Adrenal gland (tissue), 12 donors: ENCODE data around the gene DDX56. TPM values are rescaled to one million over a fixed set of nuclear protein-coding genes. Genes with fewer than 3 reads are reported as not detected.

Source experiments
- DNase-seq, 7 donors: peaks; one replicate each; pipeline ENCODE4 v3.0.0-alpha.2; 2019 to 2020
- H3K27ac ChIP-seq, 5 donors: fragments of 200-600 bp; sonication (generic) in 4 of 5; 1 replicate in 3 of 5; 2 replicates in 2 of 5; pipeline versions ENCODE4 v1.5.1 to v1.8.0; 2016 to 2020; ENCODE audit warnings: mild to moderate bottlenecking in 1 of 5
- H3K27me3 ChIP-seq: fragments of 200-600 bp; 2 replicates; pipeline ENCODE4 v1.8.0; 2021
- H3K36me3 ChIP-seq, 2 donors: fragments of 200-600 bp; replicated peaks in 1 of 2; 1 replicate in 1 of 2; 2 replicates in 1 of 2; pipeline versions ENCODE4 v1.5.1 to v1.8.0; 2018 to 2022
- H3K4me1 ChIP-seq, 2 donors: fragments of 200-600 bp; replicated peaks in 1 of 2; 1 replicate in 1 of 2; 2 replicates in 1 of 2; pipeline versions ENCODE4 v1.5.1 to v1.8.0; 2018 to 2021
- H3K4me3 ChIP-seq, 4 donors: fragments of 200-600 bp; sonication (generic) in 3 of 4; one replicate each; pipeline ENCODE4 v1.5.1; 2016 to 2018
- H3K9me3 ChIP-seq, 3 donors: fragments of 200-600 bp; sonication (generic) in 1 of 3; replicated peaks in 1 of 3; 1 replicate in 2 of 3; 2 replicates in 1 of 3; pipeline versions ENCODE4 v1.5.1 to v1.8.0; 2016 to 2021
- POLR2A ChIP-seq, 2 donors: fragments of 450-650 bp; IDR thresholded peaks; one replicate each; pipeline ENCODE4 v1.6.1; 2017; ENCODE audit warnings: antibody characterized with exemption in 2 of 2, mild to moderate bottlenecking in 2 of 2, moderate library complexity in 1 of 2
- WGBS, 4 donors: extraction: QIAGEN DNeasy Blood & Tissue Kit in 2 of 4; methylation state at CpG; one replicate each; pipeline versions ENCODE4 v1.1.5 to v1.1.7; 2013 to 2017; 5-methylcytosine and 5-hydroxymethylcytosine counted together
- intact Hi-C, 2 donors: fragments of 100-400 bp; cut with DNase I; formaldehyde crosslinking; loops; one replicate each; pipeline versions ENCODE4 v1.14.1 to v1.15.0; 2022 to 2023
- polyA plus RNA-seq, 3 donors: library from polyadenylated mRNA; stranded (reverse); fragments of 200-250 nt in 2 of 3; fragments of 350-450 nt in 1 of 3; fragmentation: Illumina TruSeq in 1 of 3; extraction: RNeasy Lipid Tissue Mini Kit (QIAGEN cat#74804) in 1 of 3; gene quantifications; one replicate each; pipeline ENCODE4 v1.2.3, GENCODE V29; 2013 to 2014
- total RNA-seq, 9 donors: library from RNA; depleted of rRNA in 4 of 9; stranded (reverse); fragments of >200 nt in 4 of 9; fragments of 120-200 nt in 1 of 9; fragmentation: NEBNext Ultra II Directional in 1 of 9; extraction: Animal tissue kit (Norgen Biotek cat#: 25700) in 1 of 9; gene quantifications; one replicate each; pipeline versions ENCODE4 v1.1.0 to v1.2.4, GENCODE V29; 2013 to 2023
- TF ChIP-seq, protein P1 (sequence below), 6 experiments: fragments of 450-650 bp in 4 of 6; fragments of 200-600 bp in 2 of 6; sonication (generic) in 1 of 6; IDR thresholded peaks; 1 replicate in 5 of 6; 2 replicates in 1 of 6; pipeline versions ENCODE4 v1.5.1 to v1.8.0; 2016 to 2021; ENCODE audit warnings: antibody characterized with exemption in 6 of 6, mild to moderate bottlenecking in 2 of 6, moderate library complexity in 1 of 6
- donor health status: healthy with polysubstance abuse.
- donor health status: Bipolar disorder and iron deficiency.
- donor health status: DM: yes; HTN: yes; CAD: no.
- donor health status: DM: no; HTN: no; CAD: no.
- donor health status: DM: no; HTN: no; CAD: no.
- donor health status: DM: yes; HTN: yes; CAD: no.

DDX56 gene
- total and polyA plus RNA-seq, 12 donors, result 35.9 to 543 (median 72.8) TPM

DNA sequence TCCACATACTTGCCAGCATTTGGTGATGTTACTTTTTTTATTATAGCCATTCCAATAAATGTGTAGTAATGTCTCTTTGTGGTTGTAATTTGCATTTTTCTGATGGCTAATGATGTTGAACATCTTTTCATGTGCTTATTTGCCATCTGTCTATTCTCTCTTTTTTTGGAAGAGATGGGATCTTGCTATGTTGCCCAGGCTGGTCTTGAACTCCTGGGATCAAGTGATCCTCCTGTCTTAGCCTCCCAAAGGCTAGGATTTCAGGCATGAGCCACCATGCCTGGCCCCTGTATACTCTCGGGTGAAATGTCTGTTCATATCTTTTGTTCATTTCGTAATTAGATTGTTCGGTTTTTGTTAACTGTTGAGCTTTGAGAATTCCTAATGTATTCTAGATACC, 36.1 kb upstream of the DDX56 start:
- Histone ChIP-seq H3K27me3 (no peaks in the 10 kb centered on the region), H3K4me1 (peaks cover 7 to 18% of the 10 kb centered on the region in 2 donors), H3K36me3 (no peaks in the 10 kb centered on the region), H3K9me3 (no peaks in the 10 kb centered on the region), H3K4me3 (no peak overlapping the region), H3K27ac (no peak overlapping the region)
- intact Hi-C loops, result no loop called here
- no peak for DNase-seq
- TF ChIP-seq, protein P1, sequence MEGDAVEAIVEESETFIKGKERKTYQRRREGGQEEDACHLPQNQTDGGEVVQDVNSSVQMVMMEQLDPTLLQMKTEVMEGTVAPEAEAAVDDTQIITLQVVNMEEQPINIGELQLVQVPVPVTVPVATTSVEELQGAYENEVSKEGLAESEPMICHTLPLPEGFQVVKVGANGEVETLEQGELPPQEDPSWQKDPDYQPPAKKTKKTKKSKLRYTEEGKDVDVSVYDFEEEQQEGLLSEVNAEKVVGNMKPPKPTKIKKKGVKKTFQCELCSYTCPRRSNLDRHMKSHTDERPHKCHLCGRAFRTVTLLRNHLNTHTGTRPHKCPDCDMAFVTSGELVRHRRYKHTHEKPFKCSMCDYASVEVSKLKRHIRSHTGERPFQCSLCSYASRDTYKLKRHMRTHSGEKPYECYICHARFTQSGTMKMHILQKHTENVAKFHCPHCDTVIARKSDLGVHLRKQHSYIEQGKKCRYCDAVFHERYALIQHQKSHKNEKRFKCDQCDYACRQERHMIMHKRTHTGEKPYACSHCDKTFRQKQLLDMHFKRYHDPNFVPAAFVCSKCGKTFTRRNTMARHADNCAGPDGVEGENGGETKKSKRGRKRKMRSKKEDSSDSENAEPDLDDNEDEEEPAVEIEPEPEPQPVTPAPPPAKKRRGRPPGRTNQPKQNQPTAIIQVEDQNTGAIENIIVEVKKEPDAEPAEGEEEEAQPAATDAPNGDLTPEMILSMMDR (IDR thresholded peaks at IDR 0.05), result no peak
- TF ChIP-seq POLR2A (IDR thresholded peaks at IDR 0.05), result no peak
- 86 to 97% (median 89%) methylated on average over 3 of the region's 3 CpGs for WGBS, 4 donors

DNA sequence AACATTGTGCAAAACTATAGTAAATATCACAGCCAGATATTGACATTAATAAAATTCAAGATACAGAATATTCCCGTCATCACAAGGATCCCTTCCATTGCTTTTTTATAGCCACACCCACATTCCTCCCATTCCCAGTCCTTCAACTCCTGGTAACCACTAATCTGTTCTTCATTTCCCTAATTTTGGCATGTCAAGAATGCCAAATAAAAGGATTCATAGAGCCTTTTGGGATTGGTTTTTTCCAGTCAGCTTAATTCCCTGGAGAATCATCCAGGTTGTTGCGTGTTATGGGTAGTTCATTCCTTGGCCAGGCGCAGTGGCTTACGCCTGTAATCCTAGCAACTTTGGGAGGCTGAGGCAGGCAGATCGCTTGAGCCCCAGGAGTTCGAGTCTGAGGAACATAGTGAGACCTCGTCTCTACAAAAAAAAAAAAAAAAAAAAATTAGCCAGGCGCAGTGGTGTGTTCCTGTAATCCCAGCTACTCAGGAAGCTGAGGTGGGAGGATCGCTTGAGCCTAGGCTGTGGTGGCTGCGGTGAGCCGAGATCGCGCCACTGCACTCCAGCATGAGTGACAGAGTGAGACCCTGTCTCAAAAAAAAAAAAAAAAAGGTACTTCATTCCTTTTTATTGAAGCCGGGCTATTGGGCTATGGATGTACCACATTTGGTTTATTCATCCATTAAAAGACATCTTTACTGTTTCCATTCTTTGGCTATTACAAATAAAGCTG, 35.4 kb upstream of the DDX56 start:
- TF ChIP-seq POLR2A (IDR thresholded peaks at IDR 0.05), result no peak
- TF ChIP-seq, protein P1 (IDR thresholded peaks at IDR 0.05), result no peak
- DNase-seq, result no peak
- H3K36me3 ChIP-seq, result no peaks in the 10 kb centered on the region
- no peak overlapping the region for H3K27ac ChIP-seq
- peaks cover 7 to 18% of the 10 kb centered on the region in 2 donors for H3K4me1 ChIP-seq
- intact Hi-C loops, result no loop called here
- no peaks in the 10 kb centered on the region for H3K27me3 ChIP-seq
- H3K4me3 ChIP-seq, result no peak overlapping the region
- 85 to 88% (median 87%) methylated on average over 14 of the region's 14 CpGs for WGBS, 4 donors
- no peaks in the 10 kb centered on the region for H3K9me3 ChIP-seq

DNA sequence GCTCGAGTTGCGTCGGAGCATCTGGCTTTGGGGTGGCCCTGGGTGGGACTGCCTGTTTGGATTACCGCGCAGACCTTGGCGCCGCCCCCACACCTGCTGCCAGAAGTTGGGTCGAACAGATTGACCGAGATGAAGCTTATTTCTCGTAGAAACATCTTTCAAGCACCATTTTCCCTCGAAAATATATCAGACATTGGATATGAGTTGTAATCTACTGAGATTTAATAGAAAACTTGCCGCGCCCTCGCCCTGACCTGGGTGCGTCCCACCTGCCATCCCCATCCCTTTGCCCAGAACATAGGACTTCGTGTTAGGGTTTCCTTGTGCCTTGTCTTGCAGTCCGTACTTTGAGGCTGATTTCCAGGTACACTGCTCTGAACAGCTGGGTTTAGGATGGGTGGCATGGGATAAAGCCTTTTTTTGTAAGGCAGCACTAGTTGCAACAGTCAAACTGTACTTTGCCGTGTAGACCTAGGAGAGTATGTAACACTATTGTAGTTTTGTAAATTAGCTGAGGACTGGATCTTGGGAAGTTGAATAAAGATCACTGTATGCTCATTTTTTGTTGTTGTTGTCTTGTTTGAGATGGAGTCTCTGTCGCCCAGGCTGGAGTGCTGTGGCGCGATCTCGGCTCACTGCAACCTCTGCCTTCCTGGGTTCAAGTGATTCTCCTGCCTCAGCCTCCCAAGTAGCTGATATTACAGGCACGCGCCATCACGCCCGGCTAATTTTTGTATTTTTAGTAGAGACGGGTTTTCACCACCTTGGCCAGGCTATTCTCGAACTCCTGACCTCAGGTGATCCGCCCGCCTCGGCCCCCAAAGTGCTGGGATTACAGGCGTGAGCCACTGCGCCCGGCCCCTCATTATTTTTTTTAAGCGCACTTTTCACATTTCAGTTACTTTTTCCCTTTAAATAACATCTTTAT, 33.7 kb upstream of the DDX56 start:
- Histone ChIP-seq H3K27me3 (no peaks in the 10 kb centered on the region), H3K9me3 (no peaks in the 10 kb centered on the region), H3K4me1 (peaks cover 7 to 18% of the 10 kb centered on the region in 2 donors), H3K27ac (peak overlapping the region; percentile 89 to 99 (median 98)), H3K4me3 (peak overlapping the region in 3 of 4 donors; percentile 58 to 88 (median 83)), H3K36me3 (no peaks in the 10 kb centered on the region)
- no peak for TF ChIP-seq POLR2A (IDR thresholded peaks at IDR 0.05)
- TF ChIP-seq, protein P1 (IDR thresholded peaks at IDR 0.05), result no peak
- no peak for DNase-seq
- WGBS, 4 donors, result 49 to 61% (median 54%) methylated on average over 27 to 35 of the region's 35 CpGs
- intact Hi-C loops, result no loop called here
